GM19324 (cell line): Measurements from ENCODE around the gene SPATA17.
"Not testable (repeated sequence)": the region's sequence is repeated elsewhere in the genome, so short reads cannot be mapped to it uniquely, and the experiment has no call there.

ENCODE experiments used
- ATAC-seq: cut with Tn5 transposase; IDR thresholded peaks from one replicate; pipeline ENCODE4 v1.9.1; 2021; ENCODE audit warnings: mild to moderate bottlenecking, moderate library complexity; ENCODE audit not compliant: unreplicated experiment, low FRiP score

Gene SPATA17

DNA sequence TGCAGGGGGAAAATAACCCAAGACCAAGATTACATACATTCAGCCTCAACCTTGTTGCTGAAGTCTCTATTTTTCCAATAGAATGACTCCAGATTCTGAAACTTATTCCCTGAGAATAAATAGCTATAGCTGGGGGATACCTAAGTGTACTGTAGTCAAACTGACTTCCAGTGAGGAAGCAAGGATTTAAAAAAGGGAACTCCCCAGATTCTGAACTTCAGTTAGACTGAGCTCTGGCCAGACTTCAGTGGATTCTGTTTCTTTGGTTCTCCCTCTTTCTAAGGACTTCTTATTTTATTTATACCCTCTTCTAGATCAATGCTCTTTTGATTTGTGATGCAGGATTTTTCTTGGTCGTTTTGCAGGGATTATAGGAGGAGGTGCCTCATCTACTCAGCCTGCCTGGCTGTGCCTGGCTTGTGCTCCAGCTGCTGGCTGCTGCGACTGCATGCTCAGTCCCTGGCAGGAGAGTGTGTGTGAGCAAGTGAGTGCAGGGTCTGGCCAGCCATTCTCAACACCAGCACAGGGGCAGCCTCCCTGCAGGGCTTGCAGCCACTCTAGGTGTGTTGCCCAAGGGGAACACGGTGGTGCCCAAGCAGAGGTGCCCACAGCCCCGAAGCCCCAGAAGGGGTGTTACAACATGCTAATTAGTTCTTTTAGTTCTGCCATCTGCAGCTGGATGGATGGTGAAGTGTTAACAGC, 43.0 kb downstream of the SPATA17 start:
- no peak for ATAC-seq

DNA sequence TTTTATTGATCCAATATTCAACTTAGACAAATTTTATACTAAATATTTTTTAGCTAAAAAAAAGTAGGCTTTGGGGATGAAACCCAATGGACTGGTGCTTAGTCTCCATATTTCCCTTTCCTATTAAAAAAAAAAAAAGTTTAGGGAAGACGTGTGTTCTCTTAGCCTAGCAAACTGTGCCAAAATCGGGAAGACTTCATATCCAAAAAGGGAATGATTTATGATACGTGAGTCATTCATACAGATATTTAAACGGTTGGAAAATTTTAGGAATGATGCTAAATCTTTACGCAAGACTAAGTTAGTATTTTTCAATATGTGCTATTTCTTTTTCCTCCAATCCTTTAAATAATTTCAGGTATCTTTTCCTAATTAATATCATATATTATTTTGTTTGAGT, 50.7 kb downstream of the SPATA17 start:
- no peak for ATAC-seq

DNA sequence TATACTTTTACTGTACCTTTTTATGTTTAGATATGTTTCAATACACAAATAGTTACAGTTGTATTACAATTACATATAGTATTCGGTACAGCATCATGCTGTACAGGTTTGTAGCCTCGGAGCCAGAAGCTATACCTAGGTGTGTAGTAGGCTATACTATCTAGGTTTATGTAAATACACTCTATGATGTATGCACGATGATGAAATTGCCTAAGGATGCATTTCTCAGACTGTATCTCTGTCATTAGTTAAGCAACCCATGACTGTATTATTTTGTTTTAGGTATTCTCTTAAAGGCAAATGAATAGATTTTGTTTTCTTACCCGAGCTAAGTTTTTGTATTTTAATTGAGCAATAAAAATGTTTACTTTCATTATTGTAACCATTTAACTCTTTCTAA, 56.4 kb downstream of the SPATA17 start:
- ATAC-seq = no peak

DNA sequence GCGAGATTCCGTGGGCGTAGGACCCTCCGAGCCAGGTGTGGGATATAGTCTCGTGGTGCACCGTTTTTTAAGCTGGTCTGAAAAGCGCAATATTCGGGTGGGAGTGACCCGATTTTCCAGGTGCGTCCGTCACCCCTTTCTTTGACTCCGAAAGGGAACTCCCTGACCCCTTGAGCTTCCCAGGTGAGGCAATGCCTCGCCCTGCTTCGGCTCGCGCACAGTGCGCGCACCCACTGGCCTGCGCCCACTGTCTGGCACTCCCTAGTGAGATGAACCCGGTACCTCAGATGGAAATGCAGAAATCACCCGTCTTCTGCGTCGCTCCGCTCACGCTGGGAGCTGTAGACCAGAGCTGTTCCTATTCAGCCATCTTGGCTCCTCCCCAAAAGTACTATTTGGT, 65.0 kb downstream of the SPATA17 start:
- ATAC-seq = not testable (repeated sequence)

DNA sequence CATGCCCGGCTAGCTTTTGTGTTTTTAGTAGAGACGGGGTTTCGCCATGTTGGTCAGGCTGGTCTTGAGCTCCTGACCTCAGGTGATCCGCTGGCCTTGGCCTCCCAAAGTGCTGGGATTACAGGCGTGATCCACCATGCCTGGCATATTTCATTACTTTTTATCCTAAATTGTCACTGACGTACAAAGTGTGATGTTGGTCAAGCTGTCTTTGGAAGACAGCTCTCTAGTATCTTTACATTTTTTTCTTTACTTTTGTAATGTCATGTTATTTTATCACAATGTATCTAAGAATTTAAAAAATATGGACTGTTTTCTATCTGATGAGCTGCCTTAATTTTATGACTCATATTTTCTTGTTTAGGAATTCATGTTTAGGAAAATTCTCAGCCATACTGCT, 72.2 kb downstream of the SPATA17 start:
- no peak for ATAC-seq

DNA sequence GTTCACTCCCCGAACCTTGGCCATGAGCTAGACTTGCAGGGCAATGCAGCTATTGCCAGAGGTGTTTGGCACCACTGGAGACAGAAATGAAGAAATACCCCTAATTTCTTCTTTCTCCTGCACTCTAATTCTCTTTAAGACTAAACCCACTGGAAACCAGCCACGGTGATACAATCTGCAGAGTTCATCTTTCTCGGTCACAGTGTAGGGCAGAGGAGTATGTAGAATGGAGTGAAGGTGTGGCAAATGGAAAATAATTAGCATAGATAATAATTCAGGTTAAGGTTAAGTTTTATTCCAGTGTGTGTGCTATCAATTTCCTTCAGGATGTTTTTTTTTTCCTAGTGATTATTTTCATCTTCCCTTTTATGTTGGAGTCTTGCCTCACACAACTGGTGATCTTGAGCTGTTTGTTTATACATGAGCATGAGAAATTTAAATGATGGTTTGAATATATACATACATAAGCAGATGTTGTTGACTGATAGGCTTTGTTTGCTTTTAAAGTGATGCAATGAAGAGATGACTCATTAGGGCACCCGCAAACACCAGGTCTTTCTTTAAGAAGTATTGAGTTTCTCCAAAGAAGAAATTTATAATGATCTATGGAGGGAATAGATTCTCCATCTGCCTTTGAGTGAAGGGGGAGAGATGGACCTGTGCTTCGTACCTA, 81.9 kb downstream of the SPATA17 start:
- ATAC-seq = no peak

DNA sequence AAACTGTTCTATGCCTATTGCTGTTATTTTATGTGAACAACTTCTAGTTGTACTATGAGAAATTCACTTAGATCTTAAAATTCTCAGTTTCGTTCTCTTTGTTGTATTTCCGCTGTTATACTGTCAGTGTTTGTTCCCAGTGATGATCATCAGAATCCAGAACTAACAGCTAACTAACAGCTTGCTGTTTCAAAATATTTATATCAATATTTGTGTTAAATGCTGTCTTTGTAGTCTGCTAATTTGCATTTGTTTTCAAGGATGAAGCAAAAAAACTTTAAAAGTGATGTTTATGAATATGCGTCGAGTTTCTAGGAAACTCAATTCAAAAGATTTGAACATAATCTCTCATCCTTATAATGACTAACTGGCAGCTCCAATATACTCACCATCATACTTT, 84.5 kb downstream of the SPATA17 start:
- no peak for ATAC-seq

DNA sequence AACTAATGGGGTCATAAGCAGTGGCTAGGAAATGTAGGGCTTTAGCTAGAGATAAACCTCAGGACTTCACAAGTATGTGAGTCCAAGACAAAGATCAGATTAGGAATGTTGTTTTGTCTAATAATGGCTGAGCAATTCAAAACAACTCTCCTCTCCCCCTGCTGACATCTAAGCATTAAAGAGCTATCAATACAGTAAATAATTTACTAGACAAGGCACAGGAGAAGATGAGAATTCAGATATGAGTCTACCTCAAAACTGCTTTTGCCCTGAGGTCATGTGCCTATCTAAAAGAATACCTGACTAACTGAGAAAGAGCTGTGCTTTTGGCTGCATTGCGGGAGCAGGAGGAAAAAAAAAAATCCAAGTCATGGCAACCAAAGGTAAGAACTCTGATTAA, 86.8 kb downstream of the SPATA17 start:
- no peak for ATAC-seq

DNA sequence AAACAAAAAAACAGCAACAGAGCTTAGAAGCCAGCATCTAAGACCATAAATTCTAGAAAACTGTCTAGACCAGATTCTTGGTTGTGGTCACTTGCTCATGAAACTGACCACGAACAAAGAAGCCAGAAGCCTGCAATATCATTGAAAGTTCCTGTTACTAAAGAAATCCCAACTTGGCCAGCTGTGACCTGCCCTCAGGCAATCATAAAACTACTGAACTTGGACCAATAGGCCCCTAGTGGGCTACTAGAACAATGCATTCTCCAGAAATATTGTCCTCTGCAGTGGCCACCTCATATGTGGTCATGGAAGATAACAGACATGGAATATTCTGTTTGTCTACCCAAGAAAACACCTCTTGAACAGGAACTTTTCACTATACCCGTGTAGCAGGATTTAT, 87.7 kb downstream of the SPATA17 start:
- no peak for ATAC-seq

DNA sequence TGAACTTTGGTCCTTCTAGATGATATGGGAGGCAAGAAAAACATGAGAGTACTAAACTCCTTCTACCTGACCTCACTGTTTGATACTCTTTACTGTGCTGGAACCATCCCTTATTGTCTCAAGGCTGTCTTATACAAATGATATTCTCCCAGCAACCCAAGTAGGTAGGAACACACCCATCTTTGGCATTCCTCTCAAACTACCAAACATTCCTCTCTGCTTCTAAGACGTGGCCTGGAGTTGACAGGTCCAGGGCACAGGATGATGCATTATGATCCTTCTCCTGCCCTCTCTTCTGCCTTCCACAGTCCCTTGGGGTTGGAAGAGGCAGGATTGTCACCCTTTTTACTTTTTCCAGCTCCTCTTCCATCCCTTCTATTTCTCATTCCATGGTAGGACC, 90.5 kb downstream of the SPATA17 start:
- no peak for ATAC-seq

DNA sequence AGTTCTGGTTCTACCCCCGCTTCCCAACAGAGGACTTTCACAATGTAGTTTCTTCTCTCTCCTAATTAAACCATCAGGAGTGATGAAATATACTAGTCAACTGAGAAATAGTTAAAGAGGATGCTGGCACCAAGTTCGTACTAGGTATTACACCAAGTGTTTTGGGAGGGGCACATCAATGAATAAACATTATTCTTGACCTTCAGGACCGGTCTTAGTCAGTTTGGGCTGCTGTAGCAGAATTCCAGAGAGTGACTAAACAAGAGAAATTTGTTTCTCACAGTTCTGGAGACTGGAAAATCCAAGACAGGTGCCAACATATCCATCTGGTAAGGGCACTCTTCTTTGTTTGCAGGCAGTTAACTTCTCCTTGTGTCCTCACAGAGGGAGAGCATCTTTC, 103.8 kb downstream of the SPATA17 start:
- ATAC-seq = no peak

DNA sequence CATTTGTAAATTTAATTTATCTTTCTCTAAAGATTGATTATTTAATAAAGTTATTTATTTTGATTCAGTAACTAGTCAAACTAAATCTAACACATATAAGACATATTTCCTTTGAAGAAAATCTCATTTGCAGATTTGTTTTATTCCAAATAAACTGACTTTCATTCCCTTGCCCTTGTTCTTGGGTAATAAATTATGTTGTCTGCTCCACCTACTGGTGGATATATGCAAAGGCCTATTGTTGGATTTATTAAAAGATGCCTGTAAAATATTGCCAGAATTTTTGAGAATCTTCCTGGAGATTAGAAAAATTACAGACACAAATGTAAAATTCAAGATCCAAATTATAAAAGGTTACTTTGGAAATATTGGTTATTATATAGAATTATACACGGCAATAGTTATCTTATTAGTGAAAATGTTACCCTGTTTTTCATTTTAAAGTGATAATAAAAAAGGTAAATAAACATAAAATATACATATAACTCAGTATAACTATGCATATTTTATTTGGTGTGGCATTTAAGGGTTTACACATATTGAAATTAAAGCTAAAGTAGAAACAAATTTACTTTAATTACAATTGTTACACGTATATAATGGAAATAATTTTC, 116.1 kb downstream of the SPATA17 start:
- ATAC-seq = no peak

DNA sequence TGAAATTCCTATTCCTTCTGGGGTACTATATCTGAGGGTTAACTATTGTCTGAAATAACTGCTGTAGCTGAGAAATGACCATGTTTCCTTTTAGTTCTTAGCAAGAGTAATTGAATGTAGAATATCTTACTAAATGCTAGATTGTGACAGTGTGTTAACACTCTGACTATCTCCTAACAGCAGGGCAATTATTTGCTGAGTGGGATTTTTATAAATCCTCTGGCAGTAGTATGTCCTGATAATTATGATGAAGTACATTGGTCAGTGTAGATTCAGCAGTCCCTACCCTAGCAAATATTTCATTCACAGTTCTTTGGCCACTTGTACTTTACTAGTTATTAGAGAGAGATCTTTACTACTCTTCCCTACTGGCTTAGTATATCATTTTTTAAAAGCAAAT, 138.6 kb downstream of the SPATA17 start:
- no peak for ATAC-seq

DNA sequence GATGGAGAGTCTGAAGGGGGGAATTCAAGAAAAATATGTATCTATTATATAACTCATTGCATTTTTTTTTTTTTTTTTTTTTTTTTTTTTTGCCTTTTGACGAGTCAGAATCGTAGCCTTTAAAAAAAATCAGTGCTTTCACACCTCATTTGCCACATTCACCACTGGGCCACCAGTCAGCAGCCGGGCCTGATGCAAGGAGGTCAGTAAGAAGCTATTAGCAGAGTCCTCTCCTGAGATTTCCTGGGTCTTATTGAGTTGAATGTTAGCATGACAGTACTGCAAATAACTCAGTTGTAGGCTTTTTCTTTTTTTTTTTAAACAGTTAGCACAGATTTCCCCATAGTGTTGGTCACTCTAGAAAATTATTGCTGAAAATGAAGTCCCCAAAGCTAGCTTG, 139.8 kb downstream of the SPATA17 start:
- ATAC-seq = no peak

DNA sequence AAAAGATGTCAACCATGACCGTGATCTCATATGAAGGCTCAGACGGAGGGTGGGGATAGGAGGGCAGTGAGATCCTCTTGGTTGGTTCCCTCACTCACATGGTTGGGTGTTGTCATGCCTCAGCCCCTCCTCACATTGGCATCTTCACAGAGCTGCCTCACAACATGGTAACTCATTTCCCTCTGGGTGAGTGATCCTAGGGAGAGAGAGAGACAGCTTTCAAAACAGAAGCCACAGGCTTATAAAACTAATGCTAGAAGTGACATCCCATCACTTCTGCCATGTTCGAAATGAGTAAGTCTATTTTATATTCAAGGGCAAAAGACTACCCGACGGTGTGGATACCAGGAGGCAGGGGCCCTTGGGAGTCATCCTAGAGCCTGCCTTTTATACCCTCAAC, 145.5 kb downstream of the SPATA17 start:
- ATAC-seq = no peak

DNA sequence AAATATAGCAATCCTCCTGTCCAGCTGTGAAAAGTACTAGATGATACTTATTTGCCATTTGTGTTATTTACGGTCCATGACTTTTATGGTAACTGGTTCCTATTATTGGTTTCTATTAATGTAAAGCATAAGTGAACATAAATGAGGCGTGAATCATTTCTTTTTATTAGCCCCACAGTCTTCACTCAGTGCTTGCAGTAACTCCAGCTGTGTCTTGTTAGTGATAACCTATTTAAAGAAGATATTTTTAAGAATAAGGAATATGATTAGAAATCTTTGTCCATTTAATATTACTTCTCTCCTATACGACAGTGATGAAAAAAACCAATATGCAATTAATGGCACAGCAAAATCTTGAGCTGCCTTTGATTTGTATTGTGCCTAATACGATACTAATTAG, 149.9 kb downstream of the SPATA17 start:
- ATAC-seq = no peak

DNA sequence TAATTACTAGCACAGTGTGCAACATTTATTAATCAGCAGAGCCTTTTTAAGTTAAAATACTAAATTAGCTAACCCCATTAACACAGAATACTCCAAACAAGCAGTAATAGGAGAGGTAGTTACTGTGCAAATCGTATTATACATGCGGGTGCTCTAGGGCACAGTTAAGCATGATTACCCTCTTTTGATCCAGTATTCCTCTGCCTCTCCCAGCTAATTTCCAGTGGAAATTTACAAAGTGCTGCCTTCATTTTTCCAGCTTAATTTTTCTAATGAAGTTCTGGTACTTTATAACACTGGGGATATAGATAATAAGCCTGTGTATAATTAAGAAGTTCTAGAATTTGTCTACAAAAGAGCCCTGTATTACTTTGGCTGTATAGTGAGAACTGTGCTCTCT, 159.9 kb downstream of the SPATA17 start:
- no peak for ATAC-seq

DNA sequence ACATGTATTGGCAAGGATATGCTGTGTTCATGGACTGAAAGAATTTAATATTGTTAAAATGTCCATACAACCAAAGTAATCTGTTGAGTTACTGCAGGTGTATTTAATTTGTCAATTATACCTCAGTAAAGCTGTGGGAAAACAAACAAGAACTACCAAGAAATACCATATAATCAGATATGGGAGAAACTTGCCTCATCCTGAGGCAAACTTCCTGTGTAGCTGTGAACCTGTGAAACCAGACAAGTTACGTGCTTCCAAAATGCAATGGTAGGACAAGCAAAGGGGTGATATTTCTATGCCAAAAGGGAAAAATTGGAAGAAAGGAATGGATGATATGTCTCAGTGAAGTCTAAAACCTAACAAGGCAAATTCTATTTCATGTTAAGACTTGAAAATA, 174.6 kb downstream of the SPATA17 start:
- ATAC-seq = no peak

DNA sequence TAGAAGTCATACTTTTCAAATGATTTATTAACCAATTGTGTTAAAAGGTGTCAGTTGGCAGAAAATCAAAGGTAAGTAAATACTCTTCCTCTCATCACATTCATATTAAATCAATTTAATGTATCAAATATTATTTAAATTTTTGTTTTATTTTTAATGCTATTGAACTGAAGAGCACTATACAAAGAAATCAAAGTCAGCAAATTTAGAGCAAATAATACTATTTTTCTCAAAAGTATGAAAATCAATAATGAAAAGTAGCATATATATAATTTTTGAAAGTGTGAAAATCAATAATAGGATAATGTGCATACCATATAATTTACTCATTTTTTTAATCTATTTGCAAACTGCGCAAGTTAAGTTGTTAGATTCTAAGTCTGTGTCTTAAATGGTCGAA, 181.0 kb downstream of the SPATA17 start:
- ATAC-seq = no peak

DNA sequence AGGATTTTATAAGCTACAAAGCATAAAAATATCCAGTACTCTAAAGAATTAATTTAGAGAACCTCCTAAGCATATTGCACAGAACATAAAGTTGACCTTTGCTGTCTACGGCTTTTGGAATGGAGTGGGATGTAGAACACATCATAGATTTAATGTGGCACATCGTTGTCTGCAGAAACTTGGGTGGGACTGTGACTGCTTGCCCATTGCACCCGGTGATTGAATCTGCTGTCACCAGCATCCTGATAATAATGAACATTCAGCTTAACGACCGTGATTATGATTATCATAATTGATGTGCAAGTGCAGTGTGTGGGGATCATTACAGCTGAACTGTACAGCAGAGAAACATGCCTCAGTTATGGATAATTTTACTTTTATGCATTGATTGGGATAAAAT, 181.9 kb downstream of the SPATA17 start:
- ATAC-seq = no peak

DNA sequence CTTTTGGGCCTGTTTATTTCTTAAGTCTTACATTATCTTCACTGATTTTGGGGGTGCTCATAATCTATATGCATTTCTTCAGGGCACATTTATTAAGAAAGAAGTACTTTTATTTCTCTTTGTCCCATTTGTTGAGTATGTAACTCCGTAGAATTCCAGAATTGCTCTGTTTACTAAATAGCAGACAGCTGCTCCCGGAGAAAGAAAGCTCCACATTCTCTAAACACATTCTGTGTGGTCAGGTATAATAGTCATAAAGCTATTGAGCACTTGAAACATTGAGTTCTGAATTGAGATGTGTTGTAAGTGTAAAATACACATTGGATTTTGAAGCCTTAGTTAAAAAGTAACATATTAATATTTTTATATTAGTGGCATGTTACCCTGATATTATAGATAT, 206.5 kb downstream of the SPATA17 start:
- ATAC-seq = no peak

DNA sequence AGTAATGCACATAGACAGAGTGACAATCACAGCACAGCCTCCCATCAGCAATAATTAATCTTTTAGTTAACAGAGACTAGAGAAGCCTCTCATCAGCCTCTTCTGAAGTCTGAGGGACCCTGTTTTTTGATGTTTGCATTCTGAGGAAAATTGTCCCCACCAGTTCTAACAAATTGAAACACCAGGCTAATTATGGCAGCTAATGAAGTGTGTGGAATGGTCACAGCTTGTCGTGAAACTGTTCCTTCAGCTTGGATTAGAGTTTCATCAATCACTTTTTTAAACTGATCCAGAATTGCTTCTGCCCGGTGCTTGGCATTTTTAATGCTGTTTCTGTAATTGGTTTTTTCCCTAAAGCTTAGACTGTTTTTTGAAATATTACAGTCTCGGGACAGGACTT, 208.0 kb downstream of the SPATA17 start:
- ATAC-seq = no peak
